H1 (cell line): ENCODE measurements around the gene ADNP2. TPM values are rescaled to one million over a fixed set of nuclear protein-coding genes. Genes with fewer than 3 reads are reported as not detected.

Experiments used
- CTCF ChIA-PET: fragments of 300-600 bp; sonication (Branson Sonifier 250); formaldehyde crosslinking; loops from one replicate; lab custom pipeline; 2021; ENCODE audit not compliant: partially characterized antibody; lab: Charles Lee
- POLR2A ChIA-PET: fragments of 300-600 bp; sonication (Branson Sonifier 250); formaldehyde crosslinking; loops from one replicate; lab custom pipeline; 2021; ENCODE audit warnings: inconsistent platforms; ENCODE audit not compliant: partially characterized antibody; lab: Charles Lee
- DNase-seq, 2 experiments: peaks; one replicate each; pipeline versions ENCODE4 v3.0.0 to v3.0.0-alpha.2; 2010 to 2022; ENCODE audit warnings: low spot score in 2 of 2, low read depth in 1 of 2, mixed read lengths in 1 of 2
- FAIRE-seq: peaks from 2 replicates; lab custom pipeline; 2011; peaks lifted over from hg19 to GRCh38; lab: Jason Lieb, UNC
- H2AFZ ChIP-seq: 2 replicates; pipeline ENCODE4 v1.8.1; 2012; ENCODE audit warnings: low read length, inconsistent platforms
- H2AK5ac ChIP-seq: 2 replicates; pipeline ENCODE4 v1.6.1; 2013; ENCODE audit warnings: low read depth, low read length
- H2BK120ac ChIP-seq: replicated peaks from 2 replicates; pipeline ENCODE3; 2013; ENCODE audit warnings: low read depth, low read length, inconsistent platforms
- H2BK12ac ChIP-seq: 2 replicates; pipeline ENCODE4 v1.6.1; 2013; ENCODE audit warnings: low read depth, low read length
- H2BK15ac ChIP-seq: 2 replicates; pipeline ENCODE4 v1.6.1; 2013; ENCODE audit warnings: low read length
- H2BK20ac ChIP-seq: 2 replicates; pipeline ENCODE4 v1.6.1; 2013; ENCODE audit warnings: low read length
- H2BK5ac ChIP-seq: 2 replicates; pipeline ENCODE4 v1.6.1; 2013; ENCODE audit warnings: low read depth, low read length
- H3K14ac ChIP-seq: 2 replicates; pipeline ENCODE4 v1.6.1; 2013; ENCODE audit warnings: inconsistent platforms; ENCODE audit not compliant: insufficient read length
- H3K18ac ChIP-seq: 2 replicates; pipeline ENCODE4 v1.6.1; 2013; ENCODE audit warnings: low read length; ENCODE audit errors: extremely low read depth
- H3K23ac ChIP-seq: 2 replicates; pipeline ENCODE4 v1.6.1; 2013; ENCODE audit warnings: inconsistent platforms; ENCODE audit not compliant: insufficient read length
- H3K23me2 ChIP-seq: 2 replicates; pipeline ENCODE4 v1.6.1; 2013; ENCODE audit warnings: low read depth, low read length
- H3K27ac ChIP-seq: 2 replicates; pipeline ENCODE4 v1.6.1; 2011; ENCODE audit warnings: low read depth, low read length, inconsistent platforms
- H3K27me3 ChIP-seq, 4 experiments: replicated peaks in 1 of 4; 1 replicate in 1 of 4; 2 replicates in 3 of 4; pipeline versions ENCODE4 v1.6.1 to v1.8.1; 2011 to 2013; ENCODE audit warnings: low read length in 3 of 4, mild to moderate bottlenecking in 3 of 4, inconsistent platforms in 2 of 4, mixed read lengths in 2 of 4, moderate library complexity in 1 of 4; ENCODE audit not compliant: control insufficient read depth in 3 of 4, insufficient read depth in 3 of 4; ENCODE audit errors: extremely low read depth in 1 of 4
- H3K36me3 ChIP-seq, 4 experiments: 2 replicates each; pipeline versions ENCODE4 v1.6.1 to v1.8.1; 2011 to 2013; ENCODE audit warnings: mild to moderate bottlenecking in 4 of 4, low read length in 3 of 4, moderate library complexity in 2 of 4, control low read depth in 1 of 4, inconsistent platforms in 1 of 4; ENCODE audit not compliant: insufficient read depth in 4 of 4, control insufficient read depth in 2 of 4
- H3K4ac ChIP-seq: replicated peaks from 2 replicates; pipeline ENCODE3; 2013; ENCODE audit warnings: low read length, low read depth, mixed read lengths, inconsistent platforms; ENCODE audit not compliant: insufficient read length
- H3K4me1 ChIP-seq, 4 experiments: replicated peaks in 1 of 4; 1 replicate in 1 of 4; 2 replicates in 3 of 4; pipeline versions ENCODE4 v1.6.1 to v1.8.1; 2011 to 2013; ENCODE audit warnings: low read length in 3 of 4, inconsistent platforms in 2 of 4, mixed read lengths in 1 of 4; ENCODE audit not compliant: insufficient read depth in 4 of 4, control insufficient read depth in 3 of 4
- H3K4me2 ChIP-seq, 2 experiments: 2 replicates each; pipeline versions ENCODE4 v1.6.1 to v1.8.1; 2011 to 2013; ENCODE audit warnings: low read depth in 2 of 2, low read length in 2 of 2, control low read depth in 1 of 2, inconsistent platforms in 1 of 2, mild to moderate bottlenecking in 1 of 2; ENCODE audit not compliant: insufficient read depth in 1 of 2
- H3K4me3 ChIP-seq, 4 experiments: fragments of 200-600, 300-600 bp in 1 of 4; sonication (generic), shearing (Covaris generic), sonication (Bioruptor Twin) in 1 of 4; 2 replicates each; pipeline versions ENCODE4 v1.5.1 to v1.8.1; 2011 to 2016; ENCODE audit warnings: low read length in 4 of 4, low read depth in 3 of 4, control low read depth in 2 of 4, inconsistent platforms in 2 of 4, mild to moderate bottlenecking in 2 of 4, mixed read lengths in 1 of 4, moderate library complexity in 1 of 4; ENCODE audit not compliant: insufficient read depth in 2 of 4; ENCODE audit errors: extremely low read depth in 1 of 4
- H3K56ac ChIP-seq: replicated peaks from 2 replicates; pipeline ENCODE3; 2013; ENCODE audit warnings: low read depth, mild to moderate bottlenecking, mixed read lengths, low read length, inconsistent platforms; ENCODE audit not compliant: insufficient read length
- H3K79me1 ChIP-seq: 2 replicates; pipeline ENCODE4 v1.6.1; 2013; ENCODE audit warnings: low read depth, low read length, control low read depth
- H3K79me2 ChIP-seq, 2 experiments: 2 replicates each; pipeline versions ENCODE4 v1.6.1 to v1.8.1; 2012 to 2013; ENCODE audit warnings: low read length in 2 of 2, mild to moderate bottlenecking in 2 of 2, inconsistent platforms in 1 of 2; ENCODE audit not compliant: insufficient read depth in 2 of 2, control insufficient read depth in 1 of 2
- H3K9ac ChIP-seq, 4 experiments: replicated peaks in 1 of 4; 1 replicate in 1 of 4; 2 replicates in 3 of 4; pipeline versions ENCODE4 v1.6.1 to v1.8.1; 2011 to 2013; ENCODE audit warnings: low read depth in 3 of 4, low read length in 3 of 4, control low read depth in 2 of 4, mild to moderate bottlenecking in 2 of 4, moderate library complexity in 2 of 4, inconsistent platforms in 1 of 4; ENCODE audit errors: extremely low read depth in 1 of 4
- H3K9me3 ChIP-seq, 2 experiments: 2 replicates each; pipeline versions ENCODE4 v1.6.1 to v1.8.1; 2012 to 2013; ENCODE audit warnings: mild to moderate bottlenecking in 2 of 2, moderate library complexity in 2 of 2, control low read depth in 1 of 2, inconsistent platforms in 1 of 2, low read depth in 1 of 2, low read length in 1 of 2, mixed read lengths in 1 of 2; ENCODE audit not compliant: insufficient read depth in 2 of 2
- H4K20me1 ChIP-seq, 2 experiments: replicated peaks in 1 of 2; 2 replicates each; pipeline versions ENCODE3 to v1.8.1; 2011 to 2013; ENCODE audit warnings: inconsistent platforms in 2 of 2, low read length in 2 of 2, mild to moderate bottlenecking in 1 of 2; ENCODE audit not compliant: insufficient read depth in 2 of 2, control insufficient read depth in 1 of 2
- H4K5ac ChIP-seq: 2 replicates; pipeline ENCODE4 v1.6.1; 2013; ENCODE audit warnings: low read length, low read depth, mixed read lengths, inconsistent platforms; ENCODE audit not compliant: insufficient read length
- H4K8ac ChIP-seq: 2 replicates; pipeline ENCODE4 v1.8.0; 2013; ENCODE audit warnings: mild to moderate bottlenecking, moderate library complexity, low read length, inconsistent platforms; ENCODE audit not compliant: insufficient read depth; ENCODE audit errors: extremely low read depth
- H4K91ac ChIP-seq: replicated peaks from 2 replicates; pipeline ENCODE3; 2013; ENCODE audit warnings: low read length, mixed read lengths, inconsistent platforms; ENCODE audit not compliant: insufficient read length
- BACH1 ChIP-seq: IDR thresholded peaks from 2 replicates; pipeline ENCODE4 v1.6.1; 2012; ENCODE audit warnings: low read length, improper control_type of control experiment
- FOSL1 ChIP-seq: IDR thresholded peaks from 2 replicates; pipeline ENCODE4 v1.6.1; 2011; ENCODE audit warnings: mild to moderate bottlenecking, low read depth, low read length, moderate library complexity; ENCODE audit not compliant: insufficient read depth
- GTF2F1 ChIP-seq: IDR thresholded peaks from 2 replicates; pipeline ENCODE4 v1.6.1; 2012; ENCODE audit warnings: low read depth, low read length, improper control_type of control experiment, borderline replicate concordance
- KDM1A ChIP-seq: fragments of 200-600, 300-600 bp; sonication (generic); IDR thresholded peaks from 2 replicates; pipeline ENCODE4 v1.7.1; 2016; ENCODE audit warnings: mild to moderate bottlenecking, low read length, borderline replicate concordance
- PHF8 ChIP-seq: fragments of 200-600 bp; sonication (generic); conservative IDR thresholded peaks from 2 replicates; pipeline ENCODE4 v1.7.1; 2012; ENCODE audit warnings: low read depth, mild to moderate bottlenecking, inconsistent platforms, low read length, moderate library complexity
- POU5F1 ChIP-seq: IDR thresholded peaks from 2 replicates; pipeline ENCODE4 v1.6.1; 2011; ENCODE audit warnings: low read depth, mild to moderate bottlenecking, low read length, moderate library complexity
- SRF ChIP-seq: IDR thresholded peaks from 2 replicates; pipeline ENCODE4 v1.6.1; 2011; ENCODE audit warnings: mild to moderate bottlenecking, low read depth, low read length, moderate library complexity
- polyA plus RNA-seq, 7 experiments: library from polyadenylated mRNA; depleted of rRNA in 3 of 7; stranded (reverse) in 5 of 7; unstranded in 2 of 7; fragments of >200 nt in 5 of 7; fragments of 200-250 nt in 2 of 7; gene quantifications; 1 replicate in 5 of 7; 2 replicates in 1 of 7; 4 replicates in 1 of 7; pipeline versions ENCODE4 v1.2.1 to v1.2.3, GENCODE V29; 2011 to 2013; ENCODE audit warnings: missing spikeins in 2 of 7, mixed read lengths in 2 of 7
- total RNA-seq: library from RNA; stranded (reverse); fragmentation: NEBNext Ultra II Directional; extraction: Animal tissue kit (Norgen Biotek cat#: 25700); gene quantifications from 2 replicates; pipeline ENCODE4 v1.2.1, GENCODE V29; 2021

The ADNP2 gene
- total and polyA plus RNA-seq, 2 of the 8 experiments (the other 6 are each of a cell fraction or from before 2014, with no cell fraction given): 25.1 to 61.6 TPM

- H4K5ac ChIP-seq: no peak overlapping the region
- H2BK12ac ChIP-seq: no peak overlapping the region
- DNase-seq: no peak
- no peak overlapping the region for H4K8ac ChIP-seq
- no peak overlapping the region for H2BK5ac ChIP-seq
- peaks cover 0 to 5% of the 10 kb centered on the region in 2 experiments for H4K20me1 ChIP-seq
- H3K9ac ChIP-seq: no peak overlapping the region
- peaks cover 0 to 11% (median 0%) of the 10 kb centered on the region in 4 experiments; a peak in 2 of 8 replicates for H3K36me3 ChIP-seq
- H3K23ac ChIP-seq: no peak overlapping the region
- H3K27ac ChIP-seq: no peak overlapping the region
- no peak overlapping the region for H3K4ac ChIP-seq
- no peak overlapping the region for H3K4me2 ChIP-seq
- TF ChIP-seq POU5F1 (no peak), KDM1A (no peak), BACH1 (no peak), FOSL1 (no peak), GTF2F1 (no peak), SRF (no peak), PHF8 (no peak)
- TF ChIP-seq, all 59 proteins: peak for 0
- no peaks in the 10 kb centered on the region for H3K79me2 ChIP-seq
- no peak overlapping the region for H3K14ac ChIP-seq
- no peak overlapping the region for H2AFZ ChIP-seq
- no peak for FAIRE-seq
- no peaks in the 10 kb centered on the region for H3K79me1 ChIP-seq
- H3K27me3 ChIP-seq: no peaks in the 10 kb centered on the region
- no peak overlapping the region for H4K91ac ChIP-seq
- no peak overlapping the region for H3K56ac ChIP-seq
- no peak overlapping the region for H2BK20ac ChIP-seq
- no peak overlapping the region for H3K4me3 ChIP-seq
- no peaks in the 10 kb centered on the region for H3K9me3 ChIP-seq
- no peak overlapping the region for H3K18ac ChIP-seq
- H2BK15ac ChIP-seq: no peak overlapping the region
- H3K23me2 ChIP-seq: peaks cover 3% of the 10 kb centered on the region; the same call in 1 of the 2 replicates
- H2BK120ac ChIP-seq: no peak overlapping the region
- no peaks in the 10 kb centered on the region; a peak in 2 of 7 replicates for H3K4me1 ChIP-seq
- CTCF ChIA-PET: interaction anchor here (1.1 kb wide), 1 partner anchor 121 kb away, joined by 4 read pairs; no protein-coding TSS in a partner anchor
- POLR2A ChIA-PET: no interaction called here
- no peak overlapping the region for H2AK5ac ChIP-seq
Measured at GRCh38 chr18:80149667-80150066, 40.6 kb downstream of the ADNP2 start.
